GM18520 (cell line): ENCODE results near the gene TMEM95.

ENCODE experiments used
- ATAC-seq: cut with Tn5 transposase; IDR thresholded peaks from one replicate; pipeline ENCODE4 v1.9.1; 2021; ENCODE audit not compliant: unreplicated experiment

The TMEM95 gene, protein sequence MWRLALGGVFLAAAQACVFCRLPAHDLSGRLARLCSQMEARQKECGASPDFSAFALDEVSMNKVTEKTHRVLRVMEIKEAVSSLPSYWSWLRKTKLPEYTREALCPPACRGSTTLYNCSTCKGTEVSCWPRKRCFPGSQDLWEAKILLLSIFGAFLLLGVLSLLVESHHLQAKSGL

DNA sequence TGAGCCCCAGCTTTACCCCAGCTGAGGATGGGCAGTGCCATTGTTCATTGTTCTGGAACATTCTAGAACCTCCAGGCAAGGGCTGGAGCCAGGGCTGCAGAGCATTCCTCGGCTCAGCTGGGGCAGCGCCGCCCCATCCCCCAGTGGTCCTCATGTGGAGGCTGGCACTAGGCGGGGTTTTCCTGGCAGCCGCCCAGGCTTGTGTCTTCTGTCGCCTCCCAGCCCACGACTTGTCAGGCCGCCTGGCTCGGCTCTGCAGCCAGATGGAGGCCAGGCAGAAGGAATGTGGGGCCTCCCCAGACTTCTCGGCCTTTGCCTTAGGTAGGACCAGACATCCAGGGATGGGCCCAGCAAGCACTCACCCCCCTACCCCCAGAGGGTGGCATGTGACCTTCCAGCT is at the start of gene TMEM95:
Gene TMEM95 (plus strand): TSS at position 104 of the 400 bp plus-strand sequence. CDS start 49 bp downstream, at position 153.
- ATAC-seq: no peak

DNA sequence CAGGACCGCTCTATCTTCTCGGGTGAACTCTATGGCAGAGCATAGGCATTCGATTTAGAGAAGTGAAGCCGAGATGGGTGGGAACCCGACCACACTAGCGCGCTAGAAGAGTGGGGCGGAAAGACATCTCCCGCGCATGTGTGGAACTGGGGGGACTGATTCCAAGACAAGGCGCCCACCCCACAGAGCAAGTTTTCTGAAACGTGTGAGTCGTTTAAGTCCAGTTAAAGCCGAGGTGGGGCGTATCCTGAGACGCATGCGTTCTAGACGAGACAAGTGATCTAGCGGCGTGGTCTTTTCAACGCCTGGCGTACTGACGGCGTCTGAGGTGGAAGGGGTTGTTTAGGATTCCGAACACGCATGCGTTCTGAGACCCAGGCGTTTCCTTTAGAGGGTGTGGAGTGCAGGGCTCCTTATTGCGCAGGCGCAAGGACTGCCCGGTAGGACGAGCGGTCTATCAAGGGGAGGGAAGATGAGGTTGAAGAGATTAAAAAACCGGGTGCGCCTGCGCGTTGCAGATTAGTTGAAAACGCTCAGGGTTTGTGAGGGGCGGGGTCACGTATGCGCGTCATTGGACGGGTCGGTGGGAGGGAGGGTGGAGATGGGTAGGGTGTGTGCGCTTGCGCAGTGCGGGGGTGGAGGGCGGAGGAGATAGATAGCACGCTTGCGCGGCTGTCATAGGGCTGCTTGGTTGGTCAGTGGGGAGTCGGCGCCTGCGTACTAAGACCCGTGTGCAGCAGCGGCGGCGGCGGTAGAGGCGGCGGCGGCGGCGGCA is 47.9 kb upstream of the TMEM95 start, which contains the start of gene EIF5A:
Gene EIF5A (plus strand): TSS at position 718 of the 775 bp plus-strand sequence. CDS start 2,008 bp downstream, outside the sequence.
- peak; percentile 62 for ATAC-seq

DNA sequence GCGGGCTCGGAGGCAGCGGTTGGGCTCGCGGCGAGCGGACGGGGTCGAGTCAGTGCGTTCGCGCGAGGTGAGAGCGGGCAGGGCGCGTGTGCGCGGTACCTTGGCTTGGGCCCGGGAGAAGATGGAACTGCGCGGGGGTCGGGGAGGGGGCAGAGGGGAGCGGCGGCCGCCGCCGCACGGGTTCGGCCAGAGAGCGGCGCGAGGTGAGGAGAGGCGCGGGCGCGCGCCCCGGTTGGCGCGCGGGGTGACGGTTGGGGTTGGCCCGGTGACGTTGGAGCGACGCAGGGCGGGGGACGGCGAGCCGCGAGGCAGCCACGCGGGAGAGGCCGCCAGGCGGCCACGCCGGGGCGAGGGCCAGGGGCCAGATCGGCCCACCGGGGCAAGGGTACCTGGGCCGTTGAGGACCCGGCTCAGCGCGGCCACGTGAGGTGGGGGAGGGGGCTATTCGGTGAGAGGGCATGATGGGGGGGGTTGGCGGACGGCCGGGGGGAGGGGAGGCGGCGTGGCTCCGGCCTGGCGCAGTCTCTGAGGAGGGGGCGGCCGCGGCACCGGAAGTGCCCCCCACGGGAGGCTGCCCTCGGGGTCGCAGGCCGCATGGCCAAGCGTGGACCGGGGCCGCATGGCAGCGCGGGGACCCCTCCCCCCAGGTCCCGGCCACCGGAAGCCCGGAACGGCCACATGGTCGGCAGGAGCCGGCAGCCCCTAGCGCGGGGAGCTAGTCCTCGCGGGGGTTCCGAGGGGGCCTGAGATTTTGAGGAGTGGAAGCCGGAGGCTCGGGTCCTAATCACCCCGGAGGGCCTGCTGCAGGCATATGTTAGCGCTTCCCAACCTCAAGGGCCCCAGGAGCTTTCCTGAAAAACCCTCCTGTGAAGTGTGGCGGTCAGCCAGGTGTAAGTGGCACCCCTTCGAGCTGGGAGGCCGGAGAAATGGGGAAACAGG is 47.0 kb upstream of the TMEM95 start:
- no peak for ATAC-seq

DNA sequence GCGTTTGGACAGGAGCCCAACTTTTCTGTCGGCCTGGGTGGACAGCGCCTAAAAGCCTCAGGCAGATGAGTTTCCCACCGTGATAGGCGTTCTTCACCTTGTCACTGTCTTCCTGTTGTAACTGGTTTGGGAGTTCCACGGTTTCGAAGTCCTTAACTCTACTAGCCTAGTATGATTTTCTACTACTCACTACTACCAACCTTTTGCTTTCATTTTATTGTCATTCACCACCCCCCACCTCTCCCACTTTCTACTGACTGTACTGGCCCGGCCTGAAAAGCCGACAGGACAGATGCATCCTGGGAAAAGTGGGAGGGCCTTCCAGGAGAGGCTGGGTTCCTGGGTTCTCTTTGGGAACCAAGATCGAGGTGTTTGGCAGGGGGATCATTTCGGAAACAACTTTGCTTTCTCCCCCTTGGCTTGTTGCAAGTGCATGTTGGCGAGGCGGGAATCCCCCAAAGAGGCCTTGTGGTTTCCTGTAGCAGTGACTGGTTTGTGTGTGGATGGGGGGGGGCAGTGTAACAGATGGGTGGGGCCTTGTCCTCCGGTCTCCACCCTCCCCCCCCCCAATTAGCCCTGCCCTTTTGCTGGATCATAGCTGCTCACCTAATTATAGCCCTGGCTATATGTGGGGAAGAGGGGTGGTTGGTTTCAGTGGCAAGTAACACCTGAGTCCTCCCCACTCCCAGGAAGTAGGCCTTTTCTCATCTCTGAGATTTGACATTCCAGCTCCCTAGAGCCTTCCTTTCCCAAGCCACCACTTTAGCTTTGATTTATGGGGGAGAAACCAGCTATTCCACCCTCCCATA is 46.1 kb upstream of the TMEM95 start:
- ATAC-seq: no peak

DNA sequence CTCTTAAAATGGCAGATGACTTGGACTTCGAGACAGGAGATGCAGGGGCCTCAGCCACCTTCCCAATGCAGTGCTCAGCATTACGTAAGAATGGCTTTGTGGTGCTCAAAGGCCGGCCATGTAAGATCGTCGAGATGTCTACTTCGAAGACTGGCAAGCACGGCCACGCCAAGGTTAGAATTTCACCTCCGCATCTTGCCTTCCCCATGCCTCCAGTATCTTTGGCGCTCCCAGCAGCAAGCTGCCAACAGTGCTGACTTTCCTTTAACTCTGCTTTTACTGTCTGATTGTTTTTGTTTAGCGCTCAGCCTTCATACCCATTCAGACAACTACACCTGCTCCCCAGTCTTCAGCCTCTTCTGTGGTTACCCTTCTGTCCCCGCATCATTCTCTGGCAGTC is 45.3 kb upstream of the TMEM95 start:
- no peak for ATAC-seq

DNA sequence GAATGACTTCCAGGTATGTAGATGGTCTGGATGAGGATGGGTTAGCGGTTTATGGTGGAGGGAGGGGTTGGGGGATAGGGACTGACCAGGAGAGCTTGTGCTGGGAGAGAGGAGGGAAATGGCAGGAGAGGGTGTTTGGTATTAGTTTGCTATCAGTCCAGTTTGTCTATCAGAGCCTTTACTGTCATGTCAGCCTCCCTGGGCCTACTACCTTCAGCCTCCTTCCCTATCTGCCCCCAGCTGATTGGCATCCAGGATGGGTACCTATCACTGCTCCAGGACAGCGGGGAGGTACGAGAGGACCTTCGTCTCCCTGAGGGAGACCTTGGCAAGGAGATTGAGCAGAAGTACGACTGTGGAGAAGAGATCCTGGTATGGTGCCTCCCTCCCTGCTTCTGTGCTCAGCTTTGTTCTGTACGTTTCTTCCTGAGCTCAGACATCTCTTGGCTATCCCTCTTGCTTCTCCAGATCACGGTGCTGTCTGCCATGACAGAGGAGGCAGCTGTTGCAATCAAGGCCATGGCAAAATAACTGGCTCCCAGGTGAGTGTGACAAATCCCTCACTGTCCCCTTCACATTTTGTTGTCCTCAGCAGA is 43.7 kb upstream of the TMEM95 start:
- ATAC-seq: no peak

DNA sequence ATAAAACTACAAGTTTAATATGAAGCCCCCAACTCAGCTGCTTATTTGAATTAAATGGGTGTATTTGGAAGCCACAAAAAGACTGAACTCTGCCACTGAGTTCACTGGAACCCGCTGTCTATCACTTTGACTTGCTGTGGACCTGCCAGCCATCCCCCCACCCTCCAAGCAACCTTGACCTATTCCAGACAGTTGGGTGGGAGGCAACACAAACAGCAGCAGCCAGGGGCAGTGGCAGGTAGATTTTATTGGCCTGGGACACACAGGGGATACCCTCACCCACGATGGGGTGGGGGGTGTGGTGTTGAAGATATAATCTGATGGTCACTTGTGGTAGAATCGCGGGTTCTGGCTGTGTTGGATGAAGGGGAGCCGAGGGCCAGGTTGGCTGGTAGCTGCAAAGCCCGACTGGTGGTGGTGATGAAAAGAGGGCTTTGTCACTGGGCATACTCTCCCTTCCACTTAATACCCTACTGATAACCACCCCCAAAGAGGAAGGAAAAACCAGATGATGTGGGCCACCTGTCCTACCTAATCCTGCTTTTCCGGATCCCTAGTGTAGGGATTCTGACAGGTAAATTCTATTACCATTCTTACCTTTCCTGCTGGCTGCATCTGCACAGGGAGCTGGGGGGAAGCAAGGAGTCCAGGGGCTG is 42.4 kb upstream of the TMEM95 start:
- no peak for ATAC-seq

DNA sequence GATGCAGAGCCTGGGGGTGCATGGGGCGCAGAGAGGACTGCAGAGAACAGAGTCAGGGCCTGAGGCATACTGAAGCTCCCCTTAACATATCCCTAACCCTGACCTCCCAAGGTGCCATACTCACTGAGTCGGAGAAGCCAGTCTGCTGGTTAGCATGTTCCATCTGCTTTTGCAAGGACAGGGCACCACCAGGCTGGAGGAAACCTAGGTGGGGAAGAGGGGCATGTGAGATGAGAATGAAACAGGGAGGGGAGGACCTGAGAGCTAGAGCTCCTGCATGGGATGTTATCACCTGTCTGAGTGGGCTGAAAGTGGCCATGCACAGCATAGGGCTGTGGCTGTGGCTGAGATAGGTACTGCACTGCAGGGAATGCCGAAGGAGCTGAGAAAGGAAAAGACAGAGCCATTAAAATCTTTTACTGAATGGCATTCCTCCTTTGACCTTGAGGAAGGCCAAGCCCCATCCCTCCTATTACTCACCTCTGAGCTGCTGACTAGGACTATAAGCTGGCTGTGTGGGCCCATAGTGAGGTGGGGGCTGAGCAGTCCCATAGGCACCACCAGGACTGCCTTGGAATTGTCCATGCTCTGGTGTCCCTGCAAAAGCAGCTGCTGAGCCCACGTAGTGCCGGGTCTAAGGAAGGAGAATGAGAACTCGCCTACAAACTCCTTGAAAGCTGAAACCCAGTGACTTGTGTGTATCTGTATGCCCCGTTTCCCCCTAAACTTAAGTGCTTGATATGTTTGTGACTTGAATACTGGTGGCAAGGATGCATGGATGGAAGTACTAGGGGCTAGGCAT is 41.7 kb upstream of the TMEM95 start:
- ATAC-seq: no peak

DNA sequence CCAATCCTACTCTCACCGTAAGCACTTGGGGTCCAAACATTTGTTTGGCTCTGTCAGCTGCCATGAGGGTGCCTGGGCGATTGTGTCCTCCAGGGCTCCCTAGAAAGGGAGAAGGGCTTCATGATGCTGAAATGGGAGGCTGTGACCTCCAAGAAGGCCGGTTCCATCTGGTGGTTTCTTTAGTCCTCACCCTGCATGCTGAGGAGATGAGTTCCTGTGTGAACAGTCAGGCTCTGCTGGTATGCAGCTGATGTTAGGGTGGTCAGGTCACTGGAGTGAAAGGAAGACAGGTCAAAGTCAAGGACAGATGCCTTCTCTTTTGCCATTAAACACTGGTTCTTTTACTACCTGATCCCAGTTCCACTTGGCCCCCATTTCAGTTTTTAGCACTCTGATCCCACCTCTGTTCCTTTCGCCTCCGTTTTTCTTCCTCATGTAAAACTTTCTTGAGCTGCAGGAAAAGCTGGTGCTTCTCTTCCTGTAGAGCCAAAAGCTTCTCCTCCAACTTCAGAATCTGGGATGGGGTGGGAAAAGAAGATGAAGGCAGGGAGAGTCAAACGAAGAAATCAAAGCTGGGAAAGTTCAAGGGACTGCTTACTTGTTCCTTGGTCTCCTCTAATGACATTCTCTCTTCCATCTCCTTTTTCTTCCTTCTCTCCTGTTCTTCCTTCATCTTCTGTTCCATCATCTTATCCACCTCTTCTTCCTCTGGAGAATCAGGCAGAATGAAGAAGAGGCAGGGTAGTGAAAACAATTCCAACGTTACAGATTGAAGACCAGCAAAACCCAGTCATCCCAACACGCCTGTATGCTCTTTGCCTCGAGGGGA is 40.9 kb upstream of the TMEM95 start:
- ATAC-seq: no peak

DNA sequence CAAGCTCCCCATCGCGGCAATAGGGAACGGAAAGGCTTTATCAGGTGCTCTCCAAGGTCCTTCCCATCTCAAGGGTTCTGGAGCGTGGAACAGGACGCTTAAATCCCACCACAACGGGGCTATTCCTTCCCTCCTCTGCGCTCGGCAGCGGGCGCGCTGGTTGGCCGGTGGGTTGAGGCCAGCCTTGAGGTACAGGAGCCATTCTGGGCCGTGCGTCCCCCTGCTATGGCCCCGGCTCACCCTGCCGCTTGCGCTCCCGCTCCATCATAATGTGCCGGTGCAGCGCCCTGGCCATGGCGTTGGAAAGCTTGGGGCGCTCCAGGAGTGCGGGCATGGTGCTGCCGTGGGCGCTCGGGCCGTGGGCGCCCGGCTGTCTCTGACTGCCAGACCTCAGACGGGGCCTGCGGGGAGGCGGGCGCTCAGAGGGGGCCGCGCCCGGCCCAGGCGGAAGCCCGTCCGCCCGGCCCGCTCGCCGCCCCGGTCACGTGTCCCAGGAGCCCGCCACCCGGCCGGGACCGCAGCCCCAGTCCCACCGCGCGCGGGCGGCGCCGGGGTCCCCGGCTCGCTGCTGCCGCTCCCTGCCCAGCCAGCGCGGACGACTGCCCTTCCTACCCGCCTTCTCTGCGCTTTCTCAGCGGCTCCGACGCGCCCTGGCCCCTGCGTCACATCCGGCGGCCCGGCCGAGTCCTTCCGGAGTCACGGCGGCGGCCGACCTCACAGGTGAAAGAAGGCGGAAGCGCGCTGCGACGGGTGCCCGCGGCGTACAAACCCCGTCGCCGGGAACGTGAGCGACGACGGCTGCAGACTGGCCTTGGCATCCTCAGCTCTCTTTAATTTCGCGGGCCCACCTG is 40.0 kb upstream of the TMEM95 start, which contains the start of gene GPS2:
Gene GPS2 (minus strand): TSS at position 642 of the 851 bp plus-strand sequence. CDS start 308 bp downstream, at position 334.
- ATAC-seq: peak; percentile 64

DNA sequence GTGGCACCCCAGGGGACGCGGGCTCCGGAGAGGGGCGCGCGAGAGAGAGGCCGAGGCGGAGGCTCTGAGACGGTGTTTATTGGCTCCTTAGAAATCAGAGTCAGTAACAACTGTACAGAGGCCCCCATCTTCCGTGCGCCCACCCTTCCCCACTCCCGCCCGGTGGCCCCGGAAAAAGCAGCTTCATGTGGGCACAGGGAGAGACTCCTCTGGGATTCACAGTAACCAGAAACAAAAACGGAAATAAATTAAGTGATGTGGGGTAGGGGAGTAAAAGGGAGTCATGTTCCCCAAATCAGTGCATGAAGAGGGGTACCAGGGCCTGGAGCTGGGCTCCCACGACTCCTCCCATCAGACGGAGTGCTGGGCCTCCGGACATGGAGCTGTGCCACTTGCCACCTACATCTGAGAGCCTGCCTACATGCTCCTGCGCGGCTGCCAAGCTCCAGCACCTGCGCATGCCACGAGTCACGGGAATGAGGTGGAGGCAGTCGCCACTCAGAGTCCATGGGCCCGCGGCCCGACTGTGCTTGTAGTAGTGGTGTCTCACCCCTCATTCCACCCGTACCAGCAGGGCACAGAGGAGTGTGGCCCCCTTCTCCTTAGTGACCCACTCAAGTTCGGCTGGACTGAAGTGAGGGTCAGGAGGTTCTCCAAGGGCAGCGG is 39.3 kb upstream of the TMEM95 start:
- no peak for ATAC-seq

DNA sequence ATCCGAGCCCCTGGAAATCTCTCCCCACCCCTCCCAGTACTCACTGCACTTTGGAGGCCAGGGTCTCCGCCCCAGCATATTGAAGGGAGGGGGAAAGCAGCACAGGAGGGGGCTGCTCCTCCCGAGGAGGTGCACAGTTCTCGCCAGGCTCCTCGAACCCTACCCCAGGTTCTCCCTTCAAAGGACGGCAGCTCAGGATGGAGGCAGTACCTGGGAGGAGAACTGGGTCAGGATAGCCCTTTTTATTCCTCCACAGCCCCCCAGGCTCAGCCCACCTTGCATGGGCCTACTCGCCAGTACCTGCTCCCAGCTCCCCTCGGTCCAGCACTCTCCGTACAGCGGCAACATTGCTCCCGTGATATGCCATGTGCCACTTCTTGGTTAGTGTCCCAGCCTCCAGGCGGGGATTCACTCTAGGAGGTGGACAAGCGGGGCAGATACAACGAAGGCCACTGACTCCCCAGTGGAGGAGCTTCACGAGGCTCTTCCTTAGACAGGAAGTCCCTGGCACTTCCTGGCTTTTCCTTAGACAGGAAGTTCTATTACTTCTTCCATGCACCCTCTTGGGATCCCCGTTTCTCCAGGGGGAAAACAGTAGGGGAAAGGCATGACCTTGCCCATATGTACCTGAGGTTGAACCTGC is 37.7 kb upstream of the TMEM95 start:
- no peak for ATAC-seq

DNA sequence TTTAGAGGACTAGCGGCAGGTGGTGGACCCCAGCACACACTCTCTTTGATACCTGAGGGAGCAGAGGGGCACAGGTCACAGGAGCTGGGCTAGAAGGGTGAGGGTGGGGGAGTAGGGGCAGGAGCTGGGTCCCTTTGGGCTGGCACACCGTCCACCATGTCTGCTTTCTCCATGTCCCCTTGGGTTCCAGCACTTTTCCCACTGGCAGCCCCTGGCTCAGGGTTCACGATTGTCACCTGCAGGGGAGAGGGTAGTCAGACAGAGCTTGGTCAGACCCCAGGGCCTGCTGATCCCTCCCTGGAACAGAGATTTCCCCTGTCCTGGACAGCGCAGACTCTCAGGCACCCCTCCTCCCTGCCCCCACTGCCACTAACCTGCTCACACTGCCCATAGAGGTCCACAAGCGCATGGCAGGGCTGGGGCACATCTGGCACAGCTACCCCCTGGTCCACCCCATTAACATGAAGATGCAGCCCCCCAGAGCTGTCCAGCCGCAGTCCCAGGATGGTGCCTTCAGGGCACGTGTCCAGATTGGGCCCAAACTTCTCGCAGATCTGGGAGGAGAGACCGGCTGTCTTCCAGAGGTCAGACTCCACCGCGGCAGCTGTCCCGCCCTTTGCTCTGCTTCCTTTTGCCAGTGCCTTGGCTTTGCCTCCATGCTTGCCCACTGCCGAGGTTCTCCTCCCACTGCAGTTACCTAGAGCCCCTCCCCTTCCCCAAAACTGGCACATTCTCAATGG is 36.7 kb upstream of the TMEM95 start:
- no peak for ATAC-seq

DNA sequence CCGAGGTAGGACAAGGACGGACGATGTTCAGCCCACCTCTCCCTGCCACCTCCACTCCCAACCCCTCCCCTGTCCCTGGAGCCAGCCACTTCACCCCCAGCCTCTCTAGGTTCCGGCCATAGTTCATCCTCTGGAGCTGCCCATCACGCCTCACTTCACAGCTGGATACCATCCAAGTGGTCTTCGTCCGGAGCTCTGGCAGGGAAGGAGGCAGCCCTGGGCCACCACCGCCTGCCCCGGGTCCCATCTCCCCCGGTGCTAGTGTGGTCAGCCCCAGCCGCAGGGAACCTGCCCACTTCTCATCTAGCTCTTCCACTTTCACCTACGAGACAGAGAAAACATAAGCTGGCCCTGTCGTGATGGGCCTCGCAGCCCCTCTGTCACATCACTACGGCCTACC is 33.5 kb upstream of the TMEM95 start:
- no peak for ATAC-seq

DNA sequence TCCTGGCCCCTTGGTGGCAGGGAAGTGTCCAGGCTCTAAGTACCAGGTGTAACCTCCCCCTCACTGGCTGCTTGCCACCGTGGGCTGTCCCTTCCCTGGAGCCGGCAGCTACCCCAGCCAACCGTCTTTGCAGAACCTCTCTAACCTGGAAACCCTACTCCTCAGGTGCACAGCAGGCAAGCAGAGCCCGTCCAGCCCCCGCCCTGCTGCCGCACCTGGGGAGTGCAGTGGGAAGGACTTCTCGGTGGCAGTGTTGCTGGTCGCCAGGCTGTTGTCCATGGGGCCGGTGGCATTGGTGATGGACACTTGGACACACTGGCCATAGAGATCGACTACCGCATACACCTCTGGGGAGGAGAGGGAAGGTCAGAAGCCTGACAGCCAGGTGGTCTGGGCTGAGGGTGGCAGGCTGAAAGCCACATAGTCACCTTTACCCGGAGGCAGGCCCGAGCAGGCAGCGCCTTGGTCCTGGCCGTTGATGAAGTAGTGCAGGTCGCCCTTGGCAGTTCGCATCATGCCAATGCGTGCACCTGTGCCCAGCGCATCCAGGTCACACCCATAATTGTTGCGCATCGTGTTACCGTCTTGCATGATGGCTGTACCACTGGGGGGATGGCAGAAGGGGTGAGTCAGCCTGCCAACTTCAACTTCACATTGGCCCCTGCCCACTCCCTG is 32.3 kb upstream of the TMEM95 start:
- ATAC-seq: no peak
